ENCODE data around the gene ARID5B. TPM values are rescaled to one million over a fixed set of nuclear protein-coding genes. Genes with fewer than 3 reads are reported as not detected.

The ARID5B gene
- total RNA-seq, 1 experiment from 2014 or later: 2.3 TPM

GRCh38 chr10:62000726-62001125 is 99.2 kb downstream of the ARID5B start:
- TF ChIP-seq OVOL2 (CRISPR knock-in tag; IDR thresholded peaks at IDR 0.05; ENCODE audit: borderline replicate concordance): no peak
- TF ChIP-seq SP1 (CRISPR knock-in tag; conservative IDR thresholded peaks at IDR 0.05): no peak
- no peak for TF ChIP-seq GABPB1 (CRISPR knock-in tag; IDR thresholded peaks at IDR 0.05)
- Mint-ChIP-seq H3K27ac (no peak overlapping the region), H3K4me3 (no peak overlapping the region), H3K27me3 (ENCODE audit: low read depth) (no peaks in the 10 kb centered on the region), H3K4me1 (peaks cover 4% of the 10 kb centered on the region), H3K36me3 (no peaks in the 10 kb centered on the region), H3K9me3 (peaks cover 7% of the 10 kb centered on the region; the same call in 1 of the 2 replicates)
- no peak for DNase-seq (ENCODE audit: low spot score)
- ChIA-PET CTCF (no interaction called here), POLR2A (no interaction called here)
- ATAC-seq: no peak

- Mint-ChIP-seq H3K4me3 (no peak overlapping the region), H3K27ac (no peak overlapping the region), H3K27me3 (ENCODE audit: low read depth) (no peaks in the 10 kb centered on the region), H3K9me3 (peaks cover 7% of the 10 kb centered on the region; the same call in 1 of the 2 replicates), H3K4me1 (0 out of 2 replicates have a peak, but pooled peaks cover 2% of the 10 kb centered on the region), H3K36me3 (no peaks in the 10 kb centered on the region)
- no peak for TF ChIP-seq SMAD3 (CRISPR knock-in tag; IDR thresholded peaks at IDR 0.05; ENCODE audit: borderline replicate concordance)
- no peak for TF ChIP-seq MLX (CRISPR knock-in tag; IDR thresholded peaks at IDR 0.05)
- TF ChIP-seq CREM (CRISPR knock-in tag; IDR thresholded peaks at IDR 0.05): no peak
- TF ChIP-seq GRHL2 (CRISPR knock-in tag; IDR thresholded peaks at IDR 0.05; ENCODE audit: insufficient replicate concordance, severe bottlenecking): no peak
- TF ChIP-seq ZNF281 (CRISPR knock-in tag; IDR thresholded peaks at IDR 0.05): no peak
- TF ChIP-seq, protein P1, sequence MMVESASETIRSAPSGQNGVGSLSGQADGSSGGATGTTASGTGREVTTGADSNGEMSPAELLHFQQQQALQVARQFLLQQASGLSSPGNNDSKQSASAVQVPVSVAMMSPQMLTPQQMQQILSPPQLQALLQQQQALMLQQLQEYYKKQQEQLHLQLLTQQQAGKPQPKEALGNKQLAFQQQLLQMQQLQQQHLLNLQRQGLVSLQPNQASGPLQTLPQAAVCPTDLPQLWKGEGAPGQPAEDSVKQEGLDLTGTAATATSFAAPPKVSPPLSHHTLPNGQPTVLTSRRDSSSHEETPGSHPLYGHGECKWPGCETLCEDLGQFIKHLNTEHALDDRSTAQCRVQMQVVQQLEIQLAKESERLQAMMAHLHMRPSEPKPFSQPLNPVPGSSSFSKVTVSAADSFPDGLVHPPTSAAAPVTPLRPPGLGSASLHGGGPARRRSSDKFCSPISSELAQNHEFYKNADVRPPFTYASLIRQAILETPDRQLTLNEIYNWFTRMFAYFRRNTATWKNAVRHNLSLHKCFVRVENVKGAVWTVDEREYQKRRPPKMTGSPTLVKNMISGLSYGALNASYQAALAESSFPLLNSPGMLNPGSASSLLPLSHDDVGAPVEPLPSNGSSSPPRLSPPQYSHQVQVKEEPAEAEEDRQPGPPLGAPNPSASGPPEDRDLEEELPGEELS (CRISPR knock-in tag; IDR thresholded peaks at IDR 0.05): no peak
- no peak for TF ChIP-seq GABPB1 (CRISPR knock-in tag; IDR thresholded peaks at IDR 0.05)
- no peak for TF ChIP-seq ATF6 (CRISPR knock-in tag; IDR thresholded peaks at IDR 0.05)
- ATAC-seq (no peak), DNase-seq (ENCODE audit: low spot score) (no peak)
- POLR2A ChIA-PET: no interaction called here
- CTCF ChIA-PET: no interaction called here
These were observed 100.4 kb downstream of the ARID5B start for GRCh38 chr10:62001898-62002297.

DNA sequence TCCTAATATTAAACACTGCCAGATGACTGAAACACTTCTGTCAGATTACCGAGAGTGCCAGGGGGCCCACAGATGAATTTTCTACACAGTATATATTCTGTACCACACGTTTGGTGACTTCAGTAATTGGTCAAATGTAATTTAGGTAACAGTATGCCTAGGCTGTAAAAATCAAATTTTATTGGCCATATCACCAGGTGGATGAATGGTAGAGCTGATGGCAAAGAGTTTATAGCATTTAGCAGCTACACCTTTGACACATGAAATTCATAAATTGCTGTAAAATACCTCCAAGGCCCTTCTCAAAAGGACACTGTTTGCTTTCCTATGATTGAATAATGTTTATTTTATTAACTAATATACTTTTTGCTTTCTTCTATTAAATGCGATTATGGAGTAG is 101.3 kb downstream of the ARID5B start:
- ChIA-PET POLR2A (no interaction called here), CTCF (no interaction called here)
- Mint-ChIP-seq H3K27ac (no peak overlapping the region), H3K4me3 (no peak overlapping the region), H3K9me3 (peaks cover 7% of the 10 kb centered on the region; the same call in 1 of the 2 replicates), H3K36me3 (no peaks in the 10 kb centered on the region), H3K27me3 (ENCODE audit: low read depth) (no peaks in the 10 kb centered on the region), H3K4me1 (no peaks in the 10 kb centered on the region)
- no peak for ATAC-seq
- TF ChIP-seq ZNF512 (CRISPR knock-in tag; IDR thresholded peaks at IDR 0.05; ENCODE audit: borderline replicate concordance): no peak
- no peak for TF ChIP-seq ATF1 (CRISPR knock-in tag; IDR thresholded peaks at IDR 0.05)
- DNase-seq (ENCODE audit: low spot score): no peak

Data from WTC11 (cell line).